IgD-negative memory B cell (primary cell): ENCODE results near the gene KRTAP24-1. TPM values are rescaled to one million over a fixed set of nuclear protein-coding genes. Genes with fewer than 3 reads are reported as not detected.

Experiments used
- H3K27ac Mint-ChIP-seq, 3 donors: one replicate each; pipeline ENCODE4 v1.8.0; 2020 to 2022; ENCODE audit warnings: mild to moderate bottlenecking in 3 of 3, mixed read lengths in 3 of 3, moderate library complexity in 1 of 3
- H3K27me3 Mint-ChIP-seq: one replicate; pipeline ENCODE4 v1.8.0; 2021; ENCODE audit warnings: mixed read lengths
- H3K36me3 Mint-ChIP-seq: one replicate; pipeline ENCODE4 v1.8.0; 2020; ENCODE audit warnings: mild to moderate bottlenecking, mixed read lengths
- H3K4me1 Mint-ChIP-seq, 3 donors: one replicate each; pipeline ENCODE4 v1.8.0; 2020 to 2022; ENCODE audit warnings: mixed read lengths in 3 of 3, mild to moderate bottlenecking in 1 of 3
- H3K4me3 Mint-ChIP-seq, 4 donors: one replicate each; pipeline ENCODE4 v1.8.0; 2020 to 2022; ENCODE audit warnings: mild to moderate bottlenecking in 4 of 4, mixed read lengths in 4 of 4, moderate library complexity in 3 of 4
- H3K9me3 Mint-ChIP-seq, 3 donors: one replicate each; pipeline ENCODE4 v1.8.0; 2020 to 2021; ENCODE audit warnings: mixed read lengths in 3 of 3, mild to moderate bottlenecking in 1 of 3
- polyA plus RNA-seq: library from polyadenylated mRNA; unstranded; fragments of 300-500 nt; fragmentation: Illumina TruSeq; gene quantifications from one replicate; pipeline ENCODE4 v1.2.3, GENCODE V29; 2021

Gene KRTAP24-1
- polyA plus RNA-seq, 1 donor from 2014 or later, result not detected

DNA sequence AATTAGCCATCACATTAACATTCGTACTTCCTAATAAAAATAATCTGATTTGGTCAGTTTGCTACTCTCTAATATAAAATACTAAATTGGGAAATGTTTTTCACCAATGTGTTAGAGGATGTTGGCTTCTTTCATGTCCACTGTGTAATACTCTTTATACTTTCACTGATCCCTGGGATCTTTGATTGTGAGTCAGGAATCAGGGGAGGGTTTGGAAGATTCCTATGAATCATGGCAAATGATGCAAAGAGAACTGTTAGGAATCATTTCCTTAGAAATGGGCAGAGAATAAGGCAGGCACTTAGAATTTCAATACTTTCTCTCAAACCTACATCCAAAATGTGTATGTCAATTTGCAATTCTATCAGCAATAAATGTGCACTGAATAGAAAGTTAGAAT is 31.0 kb downstream of the KRTAP24-1 start:
- peaks cover 0 to 7% (median 4%) of the 10 kb centered on the region in 3 donors for H3K9me3 Mint-ChIP-seq
- H3K27ac Mint-ChIP-seq, result no peak overlapping the region
- H3K27me3 Mint-ChIP-seq, result no peaks in the 10 kb centered on the region
- H3K4me1 Mint-ChIP-seq, result no peaks in the 10 kb centered on the region
- no peak overlapping the region for H3K4me3 Mint-ChIP-seq
- H3K36me3 Mint-ChIP-seq, result no peaks in the 10 kb centered on the region

DNA sequence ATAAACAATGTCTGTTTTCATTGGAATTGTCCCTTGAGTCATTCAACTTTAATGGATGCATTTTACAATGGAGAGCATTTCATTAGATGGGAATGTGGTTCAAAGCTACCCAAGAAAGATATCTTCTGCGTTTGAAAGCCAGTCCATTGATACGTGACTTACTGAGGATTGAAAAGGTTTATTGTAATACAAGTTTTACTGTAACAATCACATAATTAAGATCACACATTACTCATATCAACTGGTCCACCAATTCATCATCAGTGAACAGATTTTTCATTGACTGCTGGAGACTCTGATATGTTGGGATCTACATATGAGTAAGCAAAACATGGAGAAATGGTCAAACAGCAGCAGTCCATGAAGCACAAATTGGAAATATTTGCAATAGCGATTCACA is 32.8 kb downstream of the KRTAP24-1 start:
- Mint-ChIP-seq H3K27ac (no peak overlapping the region), H3K4me3 (no peak overlapping the region), H3K9me3 (peaks cover 0 to 7% (median 4%) of the 10 kb centered on the region in 3 donors), H3K36me3 (no peaks in the 10 kb centered on the region), H3K4me1 (no peaks in the 10 kb centered on the region), H3K27me3 (no peaks in the 10 kb centered on the region)

DNA sequence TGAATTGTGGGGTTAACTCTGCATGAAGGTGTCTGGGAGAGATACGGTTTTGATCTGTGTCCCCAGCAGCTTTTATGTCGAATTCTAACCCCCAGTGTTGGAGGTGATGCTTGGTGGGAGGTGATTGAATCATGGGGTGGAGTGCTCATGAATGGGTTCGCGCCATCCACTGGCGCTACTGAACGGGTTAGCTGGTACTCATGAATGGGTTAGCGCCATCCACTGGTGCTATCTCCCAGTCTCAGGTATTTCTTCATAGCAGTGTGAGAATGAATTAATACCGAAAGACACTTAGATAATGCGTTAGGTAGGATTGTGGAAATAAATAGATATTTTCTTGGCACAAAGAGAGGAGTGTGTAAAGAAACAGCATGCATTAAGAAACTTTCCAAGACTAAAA is 33.9 kb downstream of the KRTAP24-1 start:
- Mint-ChIP-seq H3K4me1 (no peaks in the 10 kb centered on the region), H3K27ac (no peak overlapping the region), H3K4me3 (no peak overlapping the region), H3K27me3 (no peaks in the 10 kb centered on the region), H3K9me3 (peaks cover 0 to 7% (median 4%) of the 10 kb centered on the region in 3 donors), H3K36me3 (no peaks in the 10 kb centered on the region)

DNA sequence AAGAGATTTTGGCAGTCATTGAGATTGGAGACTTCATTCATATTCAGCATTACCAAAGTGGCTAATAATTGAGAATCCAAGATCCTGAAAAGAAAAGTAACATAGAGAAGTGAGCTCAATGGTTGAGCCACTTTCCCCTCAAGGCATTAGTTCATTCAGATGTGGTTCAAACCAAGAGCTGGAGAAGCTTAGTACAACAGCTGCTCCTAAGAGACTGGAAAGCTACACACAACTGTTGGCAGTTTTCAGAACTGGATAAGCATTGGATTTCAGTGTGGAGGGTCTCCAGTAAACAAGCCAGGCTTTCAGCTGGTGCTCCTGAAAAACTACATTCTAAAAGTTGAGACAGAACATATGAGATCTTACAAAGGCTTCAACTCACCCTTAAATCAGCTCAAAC is 37.7 kb downstream of the KRTAP24-1 start:
- Mint-ChIP-seq H3K36me3 (no peaks in the 10 kb centered on the region), H3K27ac (no peak overlapping the region), H3K4me3 (no peak overlapping the region), H3K27me3 (no peaks in the 10 kb centered on the region), H3K4me1 (no peaks in the 10 kb centered on the region), H3K9me3 (peaks cover 0 to 2% (median 0%) of the 10 kb centered on the region in 3 donors)

DNA sequence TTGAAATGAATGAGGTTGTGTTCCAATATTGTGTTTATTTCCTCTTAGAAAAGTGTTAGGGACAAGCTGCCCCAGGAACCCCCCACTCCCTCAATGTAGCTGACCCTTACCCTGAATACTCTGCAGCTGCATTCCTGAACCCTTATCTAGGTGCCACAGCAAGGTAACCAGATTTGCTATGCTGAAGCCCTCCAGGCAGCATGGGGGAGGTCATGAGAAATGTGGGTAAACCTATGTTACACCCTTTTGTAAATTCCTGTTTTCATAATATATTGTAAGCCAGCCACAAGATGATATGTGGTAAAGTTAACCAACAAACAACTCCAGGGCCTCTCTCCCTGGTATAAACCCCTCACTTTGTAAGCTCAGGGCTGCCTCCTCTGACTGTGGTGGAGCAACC is 39.1 kb downstream of the KRTAP24-1 start:
- Mint-ChIP-seq H3K27ac (no peak overlapping the region), H3K36me3 (no peaks in the 10 kb centered on the region), H3K4me3 (no peak overlapping the region), H3K27me3 (no peaks in the 10 kb centered on the region), H3K9me3 (no peaks in the 10 kb centered on the region), H3K4me1 (no peaks in the 10 kb centered on the region)

DNA sequence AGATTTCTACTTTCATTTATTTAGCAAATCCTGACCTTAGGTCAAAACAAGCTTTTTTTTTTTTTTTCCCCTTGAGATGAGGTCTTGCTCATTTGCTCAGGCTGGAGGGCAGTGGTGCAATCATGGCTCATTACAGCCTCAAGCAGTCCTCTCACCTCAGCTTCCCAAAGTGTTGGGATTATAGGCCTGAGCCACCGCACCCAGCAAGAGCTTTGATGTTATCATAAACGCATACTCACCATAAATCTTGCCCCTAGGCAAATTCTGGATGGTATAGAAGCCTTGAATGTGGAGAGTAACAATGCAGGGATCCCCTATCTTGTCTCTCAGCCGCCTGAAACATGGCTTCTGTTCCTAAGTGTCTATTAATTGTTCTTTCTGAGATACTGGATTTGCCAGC is 42.1 kb downstream of the KRTAP24-1 start:
- H3K9me3 Mint-ChIP-seq, result peaks cover 0 to 1% (median 0%) of the 10 kb centered on the region in 3 donors
- H3K27ac Mint-ChIP-seq, result no peak overlapping the region
- H3K27me3 Mint-ChIP-seq, result no peaks in the 10 kb centered on the region
- no peaks in the 10 kb centered on the region for H3K36me3 Mint-ChIP-seq
- no peaks in the 10 kb centered on the region for H3K4me1 Mint-ChIP-seq
- H3K4me3 Mint-ChIP-seq, result no peak overlapping the region

DNA sequence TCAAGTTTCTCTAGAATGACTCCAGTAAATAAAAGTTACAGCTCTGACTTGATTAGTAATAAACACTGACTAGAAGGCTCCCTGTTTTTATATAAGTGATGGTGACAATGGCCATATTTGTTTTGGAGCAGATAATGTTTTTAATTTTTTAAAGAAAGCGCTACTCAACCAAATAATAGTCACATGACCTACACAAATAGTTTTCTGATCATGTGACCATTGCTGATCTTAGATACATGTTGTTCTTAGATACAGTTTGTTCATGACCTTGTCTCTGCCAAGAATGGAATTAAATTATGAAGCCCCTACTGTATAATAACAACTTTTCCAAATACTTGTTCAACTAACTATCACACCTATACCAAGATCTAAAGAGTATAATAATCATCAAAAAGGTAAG is 44.6 kb downstream of the KRTAP24-1 start:
- Mint-ChIP-seq H3K4me1 (no peaks in the 10 kb centered on the region), H3K27ac (no peak overlapping the region), H3K4me3 (no peak overlapping the region), H3K9me3 (peaks cover 0 to 3% (median 1%) of the 10 kb centered on the region in 3 donors), H3K36me3 (no peaks in the 10 kb centered on the region), H3K27me3 (no peaks in the 10 kb centered on the region)

DNA sequence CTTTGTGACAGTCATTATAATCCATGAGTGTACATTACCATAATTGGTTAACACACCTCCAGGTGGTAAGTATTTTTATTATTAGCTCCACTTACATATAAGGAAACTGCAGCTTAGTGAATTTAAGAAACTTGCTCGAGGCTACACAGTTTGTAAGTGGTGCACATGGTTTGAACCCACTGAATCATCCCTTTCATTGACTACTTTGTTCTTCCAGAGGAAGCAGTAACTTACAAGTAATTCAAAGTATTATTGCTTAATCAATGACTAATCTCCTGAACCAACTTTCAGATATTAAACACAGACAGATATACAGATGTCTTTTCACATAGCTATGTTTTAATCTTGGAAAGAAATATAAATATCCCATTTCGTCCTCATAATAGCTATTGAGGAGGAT is 48.1 kb downstream of the KRTAP24-1 start:
- H3K4me3 Mint-ChIP-seq, result no peak overlapping the region
- peaks cover 1 to 8% (median 6%) of the 10 kb centered on the region in 3 donors for H3K9me3 Mint-ChIP-seq
- no peaks in the 10 kb centered on the region for H3K36me3 Mint-ChIP-seq
- H3K27me3 Mint-ChIP-seq, result no peaks in the 10 kb centered on the region
- no peak overlapping the region for H3K27ac Mint-ChIP-seq
- no peaks in the 10 kb centered on the region for H3K4me1 Mint-ChIP-seq

DNA sequence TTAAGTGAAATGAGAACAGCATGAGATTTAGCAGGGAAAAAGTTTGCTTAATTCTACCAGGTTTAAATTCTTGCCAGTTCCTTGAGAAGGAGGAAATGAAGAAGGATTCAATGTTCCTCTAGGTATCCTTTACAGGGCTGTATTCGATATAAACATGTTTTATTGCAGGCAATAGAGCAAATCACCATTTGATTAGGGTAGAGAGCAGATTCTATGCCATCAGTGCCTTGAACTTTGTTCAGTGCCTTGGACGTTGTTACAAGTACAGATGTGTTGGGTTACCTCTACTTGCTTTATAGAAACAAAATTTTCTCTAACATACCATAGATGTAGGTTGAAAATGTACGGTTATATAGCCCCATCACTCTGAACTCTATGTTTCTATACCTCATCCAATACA is 48.7 kb downstream of the KRTAP24-1 start:
- Mint-ChIP-seq H3K27ac (no peak overlapping the region), H3K27me3 (no peaks in the 10 kb centered on the region), H3K9me3 (peaks cover 1 to 8% (median 6%) of the 10 kb centered on the region in 3 donors), H3K4me3 (no peak overlapping the region), H3K36me3 (no peaks in the 10 kb centered on the region), H3K4me1 (no peaks in the 10 kb centered on the region)

DNA sequence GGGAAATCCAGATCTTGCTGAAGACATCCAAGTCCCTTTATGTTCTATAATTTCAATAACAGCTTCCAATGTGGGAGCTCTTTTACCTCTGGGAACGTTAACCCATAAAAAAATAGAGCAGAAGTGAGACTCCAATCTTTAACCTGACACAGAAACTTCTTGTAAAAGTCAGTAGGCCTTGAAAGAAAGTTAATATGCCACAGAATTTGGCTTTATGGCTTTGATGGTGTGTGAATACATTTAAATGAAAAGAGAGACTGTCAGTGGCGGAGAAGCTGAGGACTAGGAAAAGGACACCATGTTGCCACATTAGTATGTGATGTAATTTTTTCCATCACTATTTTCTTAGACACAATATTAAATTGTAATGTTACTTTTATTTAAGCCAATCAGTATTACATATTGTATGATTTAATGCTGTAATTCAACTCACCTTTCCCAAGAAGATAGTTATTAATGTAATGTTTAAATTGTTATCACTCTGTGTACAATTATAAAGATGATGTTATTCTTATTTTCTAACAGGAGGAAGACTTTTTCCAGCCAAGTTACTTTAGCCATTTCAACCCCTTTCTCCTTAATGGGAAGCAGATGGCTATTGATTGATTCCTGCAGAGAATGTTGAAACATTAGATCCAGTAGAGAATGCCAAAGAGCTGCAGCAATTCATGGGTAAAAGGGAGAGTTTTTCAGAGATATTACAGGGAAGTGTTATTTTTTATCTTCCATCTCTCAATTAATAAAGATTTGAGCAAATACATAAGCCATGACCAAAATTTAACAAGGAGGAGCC is 49.3 kb downstream of the KRTAP24-1 start:
- H3K4me3 Mint-ChIP-seq, result no peak overlapping the region
- no peaks in the 10 kb centered on the region for H3K36me3 Mint-ChIP-seq
- no peaks in the 10 kb centered on the region for H3K27me3 Mint-ChIP-seq
- H3K27ac Mint-ChIP-seq, result no peak overlapping the region
- H3K4me1 Mint-ChIP-seq, result no peaks in the 10 kb centered on the region
- H3K9me3 Mint-ChIP-seq, result peaks cover 1 to 8% (median 6%) of the 10 kb centered on the region in 3 donors

DNA sequence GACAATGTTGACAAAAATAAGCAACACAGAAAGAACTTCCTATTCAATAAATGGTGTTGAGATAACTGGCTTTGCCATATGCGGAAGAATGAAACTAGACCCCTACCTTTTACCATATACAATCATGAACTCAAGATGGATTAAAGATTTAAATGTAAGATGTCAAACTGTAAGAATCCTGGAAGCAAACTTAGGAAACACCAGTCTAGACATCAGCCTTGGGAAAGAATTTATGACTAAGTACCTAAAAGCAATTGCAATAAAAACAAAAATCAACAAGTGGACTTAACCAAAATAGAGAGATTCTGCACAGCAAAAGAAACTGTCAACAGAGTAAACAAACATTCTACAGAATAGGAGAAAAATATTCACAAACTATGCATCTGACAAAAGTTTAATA is 50.7 kb downstream of the KRTAP24-1 start:
- Mint-ChIP-seq H3K27ac (no peak overlapping the region), H3K9me3 (peaks cover 1 to 8% (median 6%) of the 10 kb centered on the region in 3 donors), H3K36me3 (no peaks in the 10 kb centered on the region), H3K4me1 (no peaks in the 10 kb centered on the region), H3K4me3 (no peak overlapping the region), H3K27me3 (no peaks in the 10 kb centered on the region)

Other genes with a start within 250 kb of the KRTAP24-1 start
- gene CLDN17, start 116.1 kb downstream of the KRTAP24-1 start, polyA plus RNA-seq, result not detected
- gene CLDN8, start 66.9 kb downstream of the KRTAP24-1 start, polyA plus RNA-seq, result not detected
- gene KRTAP25-1, start 6.6 kb upstream of the KRTAP24-1 start, polyA plus RNA-seq, result not detected
- gene KRTAP26-1, start 37.4 kb upstream of the KRTAP24-1 start, polyA plus RNA-seq, result not detected
- gene KRTAP27-1, start 54.7 kb upstream of the KRTAP24-1 start, polyA plus RNA-seq, result not detected
- gene KRTAP23-1, start 65.7 kb upstream of the KRTAP24-1 start, polyA plus RNA-seq, result not detected
- not detected for gene KRTAP13-2, start 89.3 kb upstream of the KRTAP24-1 start, polyA plus RNA-seq
- not detected for gene KRTAP13-1, start 113.1 kb upstream of the KRTAP24-1 start, polyA plus RNA-seq
- not detected for gene KRTAP13-3, start 143.0 kb upstream of the KRTAP24-1 start, polyA plus RNA-seq
- not detected for gene KRTAP13-4, start 147.3 kb upstream of the KRTAP24-1 start, polyA plus RNA-seq
- gene KRTAP15-1, start 157.3 kb upstream of the KRTAP24-1 start, polyA plus RNA-seq, result not detected
- not detected for gene KRTAP19-1, start 197.4 kb upstream of the KRTAP24-1 start, polyA plus RNA-seq
- not detected for gene KRTAP19-2, start 204.5 kb upstream of the KRTAP24-1 start, polyA plus RNA-seq
- not detected for gene KRTAP19-3, start 209.1 kb upstream of the KRTAP24-1 start, polyA plus RNA-seq
- gene KRTAP19-4, start 214.2 kb upstream of the KRTAP24-1 start, polyA plus RNA-seq, result not detected
- gene KRTAP19-5, start 219.2 kb upstream of the KRTAP24-1 start, polyA plus RNA-seq, result not detected